HG03521 (cell line): ENCODE measurements around the gene PKNOX2.

ENCODE experiments used
- ATAC-seq: cut with Tn5 transposase; IDR thresholded peaks from one replicate; pipeline ENCODE4 v1.9.1; 2021; ENCODE audit warnings: mild to moderate bottlenecking, moderate library complexity; ENCODE audit not compliant: unreplicated experiment

Gene PKNOX2

GRCh38 chr11:125330462-125331325, 166.1 kb downstream of the PKNOX2 start:
- ATAC-seq: no peak

GRCh38 chr11:125331357-125332035, 166.9 kb downstream of the PKNOX2 start:
- ATAC-seq: no peak

GRCh38 chr11:125332821-125333220, 168.3 kb downstream of the PKNOX2 start:
- ATAC-seq: no peak

- no peak for ATAC-seq
Observed at GRCh38 chr11:125333354-125334073, 169.0 kb downstream of the PKNOX2 start.

GRCh38 chr11:125335106-125335505, 170.6 kb downstream of the PKNOX2 start:
- ATAC-seq: no peak

GRCh38 chr11:125337836-125338834, 173.6 kb downstream of the PKNOX2 start:
- no peak for ATAC-seq

GRCh38 chr11:125338886-125339811, 174.6 kb downstream of the PKNOX2 start:
- ATAC-seq: no peak

- ATAC-seq: no peak
Observed at GRCh38 chr11:125341676-125342075, 177.1 kb downstream of the PKNOX2 start.

GRCh38 chr11:125342281-125342930, 177.9 kb downstream of the PKNOX2 start:
- ATAC-seq: no peak

- ATAC-seq: no peak
Observed at GRCh38 chr11:125343086-125343717, 178.7 kb downstream of the PKNOX2 start.

- ATAC-seq: no peak
Observed at GRCh38 chr11:125343718-125344131, 179.2 kb downstream of the PKNOX2 start.

- ATAC-seq: no peak
Observed at GRCh38 chr11:125344846-125345420, 180.4 kb downstream of the PKNOX2 start.

- no peak for ATAC-seq
Observed at GRCh38 chr11:125345421-125346178, 181.0 kb downstream of the PKNOX2 start.

GRCh38 chr11:125346179-125346530, 181.6 kb downstream of the PKNOX2 start:
- no peak for ATAC-seq

- no peak for ATAC-seq
Observed at GRCh38 chr11:125346565-125347260, 182.2 kb downstream of the PKNOX2 start.

GRCh38 chr11:125347261-125347585, 182.7 kb downstream of the PKNOX2 start:
- ATAC-seq: no peak

- ATAC-seq: no peak
Observed at GRCh38 chr11:125348141-125348651, 183.6 kb downstream of the PKNOX2 start.
